Measurements from ENCODE around the gene PANX1. TPM values are rescaled to one million over a fixed set of nuclear protein-coding genes. Genes with fewer than 3 reads are reported as not detected.

The PANX1 gene
- total and polyA plus RNA-seq, 2 experiments from 2014 or later: 25.1 to 58.1 TPM

DNA sequence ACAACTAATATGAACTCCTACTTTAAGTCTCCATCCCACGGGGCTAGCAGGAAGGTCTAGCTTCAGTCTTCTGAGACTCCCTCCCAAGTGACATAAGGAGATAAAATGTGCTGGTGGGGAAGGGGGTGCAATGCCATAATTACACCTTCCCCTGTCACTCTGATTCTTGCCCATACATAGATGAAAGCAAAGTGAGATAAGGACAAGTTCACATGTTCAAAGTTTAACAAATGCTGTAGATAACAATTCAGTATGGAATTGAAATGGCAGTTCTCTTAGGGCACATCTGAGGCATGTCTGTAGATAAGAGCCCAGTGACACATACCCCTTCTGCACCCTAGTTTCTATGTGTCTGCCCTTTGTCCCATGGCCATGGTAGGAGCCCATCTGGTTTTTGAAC, 38.2 kb upstream of the PANX1 start:
- no peaks in the 10 kb centered on the region for H4K20me1 ChIP-seq (ENCODE audit: insufficient read depth, poor library complexity, severe bottlenecking)
- no peak overlapping the region for H3K4me2 ChIP-seq
- H3K4me3 ChIP-seq: no peak overlapping the region
- H3K9me2 ChIP-seq (replicated peaks; ENCODE audit: insufficient read depth): no peaks in the 10 kb centered on the region
- H3K27ac ChIP-seq: peak overlapping the region; percentile 73
- TF ChIP-seq, protein P1, sequence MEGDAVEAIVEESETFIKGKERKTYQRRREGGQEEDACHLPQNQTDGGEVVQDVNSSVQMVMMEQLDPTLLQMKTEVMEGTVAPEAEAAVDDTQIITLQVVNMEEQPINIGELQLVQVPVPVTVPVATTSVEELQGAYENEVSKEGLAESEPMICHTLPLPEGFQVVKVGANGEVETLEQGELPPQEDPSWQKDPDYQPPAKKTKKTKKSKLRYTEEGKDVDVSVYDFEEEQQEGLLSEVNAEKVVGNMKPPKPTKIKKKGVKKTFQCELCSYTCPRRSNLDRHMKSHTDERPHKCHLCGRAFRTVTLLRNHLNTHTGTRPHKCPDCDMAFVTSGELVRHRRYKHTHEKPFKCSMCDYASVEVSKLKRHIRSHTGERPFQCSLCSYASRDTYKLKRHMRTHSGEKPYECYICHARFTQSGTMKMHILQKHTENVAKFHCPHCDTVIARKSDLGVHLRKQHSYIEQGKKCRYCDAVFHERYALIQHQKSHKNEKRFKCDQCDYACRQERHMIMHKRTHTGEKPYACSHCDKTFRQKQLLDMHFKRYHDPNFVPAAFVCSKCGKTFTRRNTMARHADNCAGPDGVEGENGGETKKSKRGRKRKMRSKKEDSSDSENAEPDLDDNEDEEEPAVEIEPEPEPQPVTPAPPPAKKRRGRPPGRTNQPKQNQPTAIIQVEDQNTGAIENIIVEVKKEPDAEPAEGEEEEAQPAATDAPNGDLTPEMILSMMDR (IDR thresholded peaks at IDR 0.05; ENCODE audit: poor library complexity): no peak
- TF ChIP-seq EZH2phosphoT487 (IDR thresholded peaks at IDR 0.05; ENCODE audit: low read depth, severe bottlenecking, unreplicated experiment) (no peak), EZH2 (IDR thresholded peaks at IDR 0.05; ENCODE audit: borderline replicate concordance) (no peak)
- no peaks in the 10 kb centered on the region for H3K79me2 ChIP-seq
- DNase-seq (ENCODE audit: low spot score): peak; percentile 26
- H3K27me3 ChIP-seq: no peaks in the 10 kb centered on the region
- H3K9me3 ChIP-seq (ENCODE audit: low read depth): no peaks in the 10 kb centered on the region
- peaks cover 8% of the 10 kb centered on the region for H3K4me1 ChIP-seq (ENCODE audit: insufficient read depth)
- 38% methylated on average over 1 of the region's 1 CpG for WGBS (ENCODE audit: low lambda C conversion rate, missing lambda C conversion rate)
- no peaks in the 10 kb centered on the region for H3K36me3 ChIP-seq (replicated peaks; ENCODE audit: insufficient read depth, low read depth)
- H2AFZ ChIP-seq: no peak overlapping the region

DNA sequence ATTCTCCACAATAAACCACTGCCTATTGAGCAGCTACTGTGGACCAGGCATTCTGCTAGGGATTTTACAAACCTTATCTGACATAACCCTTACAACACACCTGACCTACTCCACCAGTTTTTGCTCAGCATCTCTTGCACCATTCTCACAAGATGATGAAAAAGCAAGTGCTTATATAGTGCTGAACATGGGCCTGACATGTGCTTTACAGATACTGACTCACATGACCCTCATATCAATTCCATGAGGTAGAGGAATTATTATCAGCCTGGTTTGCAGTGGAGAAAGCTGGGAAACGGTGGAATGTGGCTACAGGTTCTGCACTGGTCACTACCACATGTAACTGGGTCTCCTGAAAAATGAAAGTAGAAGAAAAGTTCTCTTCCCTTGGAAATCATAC, 37.5 kb upstream of the PANX1 start:
- H3K4me2 ChIP-seq: no peak overlapping the region
- peaks cover 8% of the 10 kb centered on the region for H3K4me1 ChIP-seq (ENCODE audit: insufficient read depth)
- TF ChIP-seq, protein P1 (IDR thresholded peaks at IDR 0.05; ENCODE audit: poor library complexity): no peak
- TF ChIP-seq EZH2phosphoT487 (IDR thresholded peaks at IDR 0.05; ENCODE audit: low read depth, severe bottlenecking, unreplicated experiment) (no peak), EZH2 (IDR thresholded peaks at IDR 0.05; ENCODE audit: borderline replicate concordance) (no peak)
- no peaks in the 10 kb centered on the region for H3K9me2 ChIP-seq (replicated peaks; ENCODE audit: insufficient read depth)
- H3K27ac ChIP-seq: peak overlapping the region; percentile 82
- H3K36me3 ChIP-seq (replicated peaks; ENCODE audit: insufficient read depth, low read depth): no peaks in the 10 kb centered on the region
- H3K4me3 ChIP-seq: no peak overlapping the region
- no peaks in the 10 kb centered on the region for H3K9me3 ChIP-seq (ENCODE audit: low read depth)
- H3K27me3 ChIP-seq: no peaks in the 10 kb centered on the region
- H3K79me2 ChIP-seq: no peaks in the 10 kb centered on the region
- H2AFZ ChIP-seq: no peak overlapping the region
- no peaks in the 10 kb centered on the region for H4K20me1 ChIP-seq (ENCODE audit: insufficient read depth, poor library complexity, severe bottlenecking)
- peak; percentile 21 for DNase-seq (ENCODE audit: low spot score)
- 63% methylated on average over 1 of the region's 1 CpG for WGBS (ENCODE audit: low lambda C conversion rate, missing lambda C conversion rate)

DNA sequence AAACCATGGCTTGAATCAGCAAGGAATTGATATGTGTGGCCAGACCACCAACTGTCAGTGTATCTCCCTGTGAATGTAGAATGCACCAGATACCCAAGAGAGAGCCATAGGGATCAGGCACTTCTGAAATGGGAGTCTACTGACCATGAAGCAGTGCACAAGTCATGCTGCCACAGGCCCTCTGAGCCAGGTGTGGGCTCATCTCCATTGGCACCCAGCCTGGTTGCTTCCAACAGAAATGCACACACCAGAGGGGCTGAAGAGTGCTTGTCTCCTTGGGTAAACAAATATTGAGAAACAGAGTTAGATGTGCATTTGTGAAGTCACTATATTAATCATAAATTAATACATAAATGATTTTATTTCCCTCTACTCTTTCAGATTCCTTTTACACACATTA, 28.4 kb upstream of the PANX1 start:
- Histone ChIP-seq H3K4me2 (no peak overlapping the region), H4K20me1 (ENCODE audit: insufficient read depth, poor library complexity, severe bottlenecking) (no peaks in the 10 kb centered on the region), H2AFZ (no peak overlapping the region), H3K27ac (no peak overlapping the region), H3K36me3 (replicated peaks; ENCODE audit: insufficient read depth, low read depth) (no peaks in the 10 kb centered on the region), H3K9me3 (ENCODE audit: low read depth) (no peaks in the 10 kb centered on the region), H3K4me1 (ENCODE audit: insufficient read depth) (no peaks in the 10 kb centered on the region), H3K9me2 (replicated peaks; ENCODE audit: insufficient read depth) (no peaks in the 10 kb centered on the region), H3K79me2 (no peaks in the 10 kb centered on the region), H3K27me3 (no peaks in the 10 kb centered on the region), H3K4me3 (no peak overlapping the region)
- no peak for TF ChIP-seq EZH2 (IDR thresholded peaks at IDR 0.05; ENCODE audit: borderline replicate concordance)
- TF ChIP-seq, protein P1 (IDR thresholded peaks at IDR 0.05; ENCODE audit: poor library complexity): no peak
- TF ChIP-seq EZH2phosphoT487 (IDR thresholded peaks at IDR 0.05; ENCODE audit: low read depth, severe bottlenecking, unreplicated experiment): no peak
- DNase-seq (ENCODE audit: low spot score): no peak

- no peak overlapping the region for H3K27ac ChIP-seq
- H2AFZ ChIP-seq: no peak overlapping the region
- no peaks in the 10 kb centered on the region for H3K9me2 ChIP-seq (replicated peaks; ENCODE audit: insufficient read depth)
- DNase-seq (ENCODE audit: low spot score): no peak
- TF ChIP-seq EZH2 (IDR thresholded peaks at IDR 0.05; ENCODE audit: borderline replicate concordance): no peak
- TF ChIP-seq EZH2phosphoT487 (IDR thresholded peaks at IDR 0.05; ENCODE audit: low read depth, severe bottlenecking, unreplicated experiment): no peak
- TF ChIP-seq, protein P1 (IDR thresholded peaks at IDR 0.05; ENCODE audit: poor library complexity): no peak
- no peaks in the 10 kb centered on the region for H4K20me1 ChIP-seq (ENCODE audit: insufficient read depth, poor library complexity, severe bottlenecking)
- no peaks in the 10 kb centered on the region for H3K36me3 ChIP-seq (replicated peaks; ENCODE audit: insufficient read depth, low read depth)
- WGBS (ENCODE audit: low lambda C conversion rate, missing lambda C conversion rate): 28% methylated on average over 1 of the region's 1 CpG
- H3K79me2 ChIP-seq: no peaks in the 10 kb centered on the region
- no peak overlapping the region for H3K4me3 ChIP-seq
- H3K9me3 ChIP-seq (ENCODE audit: low read depth): no peaks in the 10 kb centered on the region
- H3K4me1 ChIP-seq (ENCODE audit: insufficient read depth): no peaks in the 10 kb centered on the region
- H3K27me3 ChIP-seq: no peaks in the 10 kb centered on the region
- no peak overlapping the region for H3K4me2 ChIP-seq
Measured at GRCh38 chr11:94103471-94103870, 25.2 kb upstream of the PANX1 start.
